PC-3 (cell line): ENCODE results near the gene TMEM242. TPM values are rescaled to one million over a fixed set of nuclear protein-coding genes. Genes with fewer than 3 reads are reported as not detected.

ENCODE experiments used
- ATAC-seq: fragments of 200-7000 bp; cut with Tn5 transposase; 2 replicates; pipeline ENCODE4 v1.9.1; 2020; ENCODE audit warnings: mild to moderate bottlenecking, moderate library complexity
- BruUV-seq: library from RNA; stranded (reverse); fragments of 400-500 nt; replicated peaks from 2 replicates; lab custom pipeline; 2021; lab: Mats Ljungman, UMichigan
- CTCF ChIA-PET: fragments of 300-600 bp; sonication (Branson Sonifier 250); formaldehyde crosslinking; loops from one replicate; lab custom pipeline; 2022; ENCODE audit warnings: antibody characterized with exemption; lab: Charles Lee
- POLR2A ChIA-PET: fragments of 300-600 bp; sonication (Branson Sonifier 250); formaldehyde crosslinking; loops from one replicate; lab custom pipeline; 2022; ENCODE audit warnings: antibody characterized with exemption; ENCODE audit not compliant: unreplicated experiment; lab: Charles Lee
- DNase-seq: peaks from one replicate; pipeline ENCODE4 v3.0.0-alpha.2; 2015
- H2AFZ ChIP-seq: fragments of 300-600 bp; sonication (generic); 2 replicates; pipeline ENCODE4 v1.6.0; 2016; ENCODE audit warnings: antibody characterized with exemption, low read length
- H3F3A ChIP-seq: fragments of 300-600 bp; sonication (generic); one replicate; pipeline ENCODE4 v1.6.0; 2017; ENCODE audit warnings: antibody characterized with exemption, low read length, control low read depth, mild to moderate bottlenecking; ENCODE audit not compliant: unreplicated experiment
- H3K27ac ChIP-seq: fragments of 300-600 bp; sonication (generic); 2 replicates; pipeline ENCODE4 v1.5.1; 2016; ENCODE audit warnings: mild to moderate bottlenecking, low read length
- H3K27me3 ChIP-seq: fragments of 300-600 bp; sonication (generic); 2 replicates; pipeline ENCODE4 v1.6.1; 2016; ENCODE audit warnings: low read length, mixed read lengths
- H3K36me3 ChIP-seq: fragments of 300-600 bp; sonication (generic); 2 replicates; pipeline ENCODE4 v1.6.1; 2016; ENCODE audit warnings: low read depth, mixed run types, low read length, mixed read lengths
- H3K4me1 ChIP-seq: fragments of 300-600 bp; sonication (generic); 2 replicates; pipeline ENCODE4 v1.5.1; 2016; ENCODE audit warnings: low read length; ENCODE audit not compliant: insufficient read depth
- H3K4me2 ChIP-seq: fragments of 300-600 bp; sonication (generic); 2 replicates; pipeline ENCODE4 v1.6.0; 2016; ENCODE audit warnings: low read length
- H3K4me3 ChIP-seq: fragments of 300-600 bp; sonication (generic); 2 replicates; pipeline ENCODE4 v1.5.1; 2016; ENCODE audit warnings: mild to moderate bottlenecking, low read length, mixed read lengths
- H3K79me2 ChIP-seq: fragments of 300-600 bp; sonication (generic); 2 replicates; pipeline ENCODE4 v1.6.1; 2017; ENCODE audit warnings: low read length, mixed read lengths
- H3K9ac ChIP-seq: fragments of 300-600 bp; sonication (generic); 2 replicates; pipeline ENCODE4 v1.6.0; 2016; ENCODE audit warnings: mild to moderate bottlenecking, low read length
- H3K9me2 ChIP-seq: fragments of 300-600 bp; sonication (generic); replicated peaks from 2 replicates; pipeline ENCODE4 v1.6.1; 2016; ENCODE audit warnings: mixed run types, low read length, mixed read lengths
- H3K9me3 ChIP-seq: fragments of 300-600 bp; sonication (generic); 2 replicates; pipeline ENCODE4 v1.6.1; 2016; ENCODE audit warnings: low read length, mixed read lengths
- H4K20me1 ChIP-seq: fragments of 300-600 bp; sonication (generic); 2 replicates; pipeline ENCODE4 v1.6.1; 2016; ENCODE audit warnings: low read length, mixed read lengths
- CTCF ChIP-seq: fragments of 300-600 bp; sonication (generic); conservative IDR thresholded peaks from 2 replicates; pipeline ENCODE4 v1.5.1; 2017; ENCODE audit warnings: antibody characterized with exemption, low read depth, mild to moderate bottlenecking, low read length
- EZH2 ChIP-seq: fragments of 300-600 bp; sonication (generic); IDR thresholded peaks from one replicate; pipeline ENCODE4 v1.6.1; 2017; ENCODE audit warnings: antibody characterized with exemption, mild to moderate bottlenecking, low read length; ENCODE audit not compliant: unreplicated experiment
- EZH2phosphoT487 ChIP-seq: fragments of 300-600 bp; sonication (generic); IDR thresholded peaks from 2 replicates; pipeline ENCODE4 v1.6.1; 2018; ENCODE audit warnings: mild to moderate bottlenecking, antibody characterized with exemption, low read length, borderline replicate concordance
- intact Hi-C: fragments of 100-400 bp; cut with micrococcal nuclease; formaldehyde crosslinking; loops from 2 replicates; pipeline ENCODE4 v1.9.0; 2023
- total RNA-seq: library from RNA; depleted of rRNA; stranded (reverse); fragments of >200 nt; gene quantifications from 2 replicates; pipeline ENCODE4 v1.2.3, GENCODE V29; 2014

TMEM242 gene
- total RNA-seq, 1 experiment from 2014 or later = 7.9 TPM

- H4K20me1 ChIP-seq = no peaks in the 10 kb centered on the region
- H2AFZ ChIP-seq = no peak overlapping the region
- H3K9ac ChIP-seq = no peak overlapping the region
- no peaks in the 10 kb centered on the region for H3K27me3 ChIP-seq
- no peaks in the 10 kb centered on the region for H3K4me1 ChIP-seq
- TF ChIP-seq EZH2 (no peak), EZH2phosphoT487 (no peak), CTCF (no peak)
- ATAC-seq (no peak), DNase-seq (no peak)
- no peak overlapping the region for H3K4me3 ChIP-seq
- CTCF ChIA-PET = no interaction called here
- BruUV-seq = no TSS peak
- POLR2A ChIA-PET = interaction anchor here (0.6 kb wide), 1 partner anchor 9 kb away, joined by 6 read pairs; no protein-coding TSS in a partner anchor
- intact Hi-C loops = no loop called here
- no peak overlapping the region for H3K4me2 ChIP-seq
- no peaks in the 10 kb centered on the region for H3F3A ChIP-seq
- H3K79me2 ChIP-seq = no peaks in the 10 kb centered on the region
- no peaks in the 10 kb centered on the region for H3K9me3 ChIP-seq
- H3K36me3 ChIP-seq = no peaks in the 10 kb centered on the region
- no peaks in the 10 kb centered on the region for H3K9me2 ChIP-seq
- no peak overlapping the region for H3K27ac ChIP-seq
Measured at GRCh38 chr6:157298216-157298724, 25.0 kb downstream of the TMEM242 start.

GRCh38 chr6:157294654-157295053, 28.7 kb downstream of the TMEM242 start:
- Histone ChIP-seq H3K4me1 (no peaks in the 10 kb centered on the region), H3F3A (no peaks in the 10 kb centered on the region), H3K27ac (no peak overlapping the region), H3K27me3 (no peaks in the 10 kb centered on the region), H3K36me3 (no peaks in the 10 kb centered on the region), H2AFZ (no peak overlapping the region), H3K9ac (no peak overlapping the region), H3K9me2 (no peaks in the 10 kb centered on the region), H3K79me2 (no peaks in the 10 kb centered on the region), H3K9me3 (no peaks in the 10 kb centered on the region), H3K4me2 (no peak overlapping the region), H3K4me3 (no peak overlapping the region), H4K20me1 (no peaks in the 10 kb centered on the region)
- CTCF ChIA-PET = no interaction called here
- intact Hi-C loops = no loop called here
- DNase-seq (no peak), ATAC-seq (no peak)
- POLR2A ChIA-PET = no interaction called here
- no TSS peak for BruUV-seq
- no peak for TF ChIP-seq EZH2
- no peak for TF ChIP-seq EZH2phosphoT487
- TF ChIP-seq CTCF = no peak

- intact Hi-C loops = no loop called here
Measured at GRCh38 chr6:157293780-157294179, 29.5 kb downstream of the TMEM242 start.

More at GRCh38 chr6:157293780-157294179, 29.5 kb downstream of the TMEM242 start:
- TF ChIP-seq CTCF (no peak), EZH2phosphoT487 (no peak), EZH2 (no peak)
- H3K4me1 ChIP-seq = no peaks in the 10 kb centered on the region
- H2AFZ ChIP-seq = no peak overlapping the region
- no peaks in the 10 kb centered on the region for H3K27me3 ChIP-seq
- no peak overlapping the region for H3K4me2 ChIP-seq
- H3K9me2 ChIP-seq = no peaks in the 10 kb centered on the region
- H3K27ac ChIP-seq = no peak overlapping the region
- H3K9ac ChIP-seq = no peak overlapping the region
- DNase-seq (no peak), ATAC-seq (no peak)
- no peaks in the 10 kb centered on the region for H4K20me1 ChIP-seq
- H3K36me3 ChIP-seq = no peaks in the 10 kb centered on the region
- no TSS peak for BruUV-seq
- H3K4me3 ChIP-seq = no peak overlapping the region
- ChIA-PET CTCF (no interaction called here), POLR2A (no interaction called here)
- H3K9me3 ChIP-seq = no peaks in the 10 kb centered on the region
- H3F3A ChIP-seq = no peaks in the 10 kb centered on the region
- H3K79me2 ChIP-seq = no peaks in the 10 kb centered on the region
